ENCODE measurements around the gene SAMD4A. TPM values are rescaled to one million over a fixed set of nuclear protein-coding genes. Genes with fewer than 3 reads are reported as not detected.

SAMD4A gene
- total RNA-seq, 2 experiments from 2014 or later = 0.06 to 1.0 TPM

GRCh38 chr14:54535126-54535525 is 31.8 kb upstream of the SAMD4A start:
- POLR2A ChIA-PET = interaction anchor here (0.6 to 1.0 kb wide), 3 partner anchors 14 to 182 kb away, joined by 3 to 5 read pairs (median 3); no protein-coding TSS in a partner anchor
- Histone ChIP-seq H3K27ac (ENCODE audit: low read depth, low read length, poor library complexity, severe bottlenecking) (no peak overlapping the region), H4K20me1 (ENCODE audit: insufficient read depth, low read length) (no peaks in the 10 kb centered on the region), H3K9me2 (ENCODE audit: insufficient read depth, low read length) (no peaks in the 10 kb centered on the region), H3K36me3 (ENCODE audit: insufficient read depth, low read length) (peaks cover 7% of the 10 kb centered on the region; the same call in 1 of the 2 replicates), H3K9me3 (ENCODE audit: low read length) (no peaks in the 10 kb centered on the region), H3K79me2 (ENCODE audit: insufficient read depth, low read depth, low read length) (no peaks in the 10 kb centered on the region), H3K4me3 (ENCODE audit: low read depth, low read length, poor library complexity, severe bottlenecking) (no peak overlapping the region), H3K4me1 (ENCODE audit: insufficient read depth, low read length, poor library complexity, severe bottlenecking) (peaks cover 19% of the 10 kb centered on the region), H3K4me2 (ENCODE audit: low read length) (no peak overlapping the region), H2AFZ (ENCODE audit: low read length) (no peak overlapping the region)
- no TSS peak for BruUV-seq (replicated peaks)
- intact Hi-C loops (cut with micrococcal nuclease; ENCODE audit: unreplicated experiment) = no loop called here
- TF ChIP-seq EZH2phosphoT487 (IDR thresholded peaks at IDR 0.05; ENCODE audit: borderline replicate concordance, low read depth, low read length) (no peak), CTCF (conservative IDR thresholded peaks at IDR 0.05; ENCODE audit: low read length) (no peak)
- no peak for DNase-seq (ENCODE audit: low spot score)
- CTCF ChIA-PET (ENCODE audit: unreplicated experiment) = no interaction called here

- H3K4me3 ChIP-seq (ENCODE audit: low read depth, low read length, poor library complexity, severe bottlenecking) = no peak overlapping the region
- no peak overlapping the region for H3K27ac ChIP-seq (ENCODE audit: low read depth, low read length, poor library complexity, severe bottlenecking)
- intact Hi-C loops (cut with micrococcal nuclease; ENCODE audit: unreplicated experiment) = no loop called here
- no peaks in the 10 kb centered on the region for H4K20me1 ChIP-seq (ENCODE audit: insufficient read depth, low read length)
- DNase-seq (ENCODE audit: low spot score) = no peak
- ChIA-PET POLR2A (interaction anchor here (1.0 kb wide), 1 partner anchor 15 kb away, joined by 3 read pairs; no protein-coding TSS in a partner anchor), CTCF (ENCODE audit: unreplicated experiment) (no interaction called here)
- H3K4me1 ChIP-seq (ENCODE audit: insufficient read depth, low read length, poor library complexity, severe bottlenecking) = peaks cover 19% of the 10 kb centered on the region
- H3K4me2 ChIP-seq (ENCODE audit: low read length) = no peak overlapping the region
- H3K36me3 ChIP-seq (ENCODE audit: insufficient read depth, low read length) = peaks cover 7% of the 10 kb centered on the region; the same call in 1 of the 2 replicates
- H2AFZ ChIP-seq (ENCODE audit: low read length) = no peak overlapping the region
- no peaks in the 10 kb centered on the region for H3K9me2 ChIP-seq (ENCODE audit: insufficient read depth, low read length)
- no peaks in the 10 kb centered on the region for H3K9me3 ChIP-seq (ENCODE audit: low read length)
- H3K79me2 ChIP-seq (ENCODE audit: insufficient read depth, low read depth, low read length) = no peaks in the 10 kb centered on the region
- TF ChIP-seq EZH2phosphoT487 (IDR thresholded peaks at IDR 0.05; ENCODE audit: borderline replicate concordance, low read depth, low read length) (no peak), CTCF (conservative IDR thresholded peaks at IDR 0.05; ENCODE audit: low read length) (no peak)
- no TSS peak for BruUV-seq (replicated peaks)
Measured at GRCh38 chr14:54535646-54536045, 31.3 kb upstream of the SAMD4A start.

GRCh38 chr14:54537651-54538050 is 29.3 kb upstream of the SAMD4A start:
- H3K27ac ChIP-seq (ENCODE audit: low read depth, low read length, poor library complexity, severe bottlenecking) = no peak overlapping the region
- H3K36me3 ChIP-seq (ENCODE audit: insufficient read depth, low read length) = peaks cover 7% of the 10 kb centered on the region; the same call in 1 of the 2 replicates
- H3K4me2 ChIP-seq (ENCODE audit: low read length) = no peak overlapping the region
- no peaks in the 10 kb centered on the region for H3K9me3 ChIP-seq (ENCODE audit: low read length)
- H3K79me2 ChIP-seq (ENCODE audit: insufficient read depth, low read depth, low read length) = no peaks in the 10 kb centered on the region
- H2AFZ ChIP-seq (ENCODE audit: low read length) = no peak overlapping the region
- no peaks in the 10 kb centered on the region for H3K9me2 ChIP-seq (ENCODE audit: insufficient read depth, low read length)
- DNase-seq (ENCODE audit: low spot score) = no peak
- H4K20me1 ChIP-seq (ENCODE audit: insufficient read depth, low read length) = no peaks in the 10 kb centered on the region
- intact Hi-C loops (cut with micrococcal nuclease; ENCODE audit: unreplicated experiment) = no loop called here
- ChIA-PET POLR2A (no interaction called here), CTCF (ENCODE audit: unreplicated experiment) (no interaction called here)
- TF ChIP-seq CTCF (conservative IDR thresholded peaks at IDR 0.05; ENCODE audit: low read length) (no peak), EZH2phosphoT487 (IDR thresholded peaks at IDR 0.05; ENCODE audit: borderline replicate concordance, low read depth, low read length) (no peak)
- peaks cover 7% of the 10 kb centered on the region for H3K4me1 ChIP-seq (ENCODE audit: insufficient read depth, low read length, poor library complexity, severe bottlenecking)
- H3K4me3 ChIP-seq (ENCODE audit: low read depth, low read length, poor library complexity, severe bottlenecking) = no peak overlapping the region
- BruUV-seq (replicated peaks) = no TSS peak
